Stimulated activated memory B cell treated with anti-CD40 and anti-IgM and Interleukin-4, amounts not matched to agents 10 μg/mL and 1 μg/mL and 100 μg/mL, for 72 hours (primary cell): ENCODE results near the gene GPR61.

Source experiments
- ATAC-seq: fragments of 150-1000 bp; cut with Tn5 transposase; 2 replicates; pipeline ENCODE4 v1.10.0; 2021
- H3K27ac Mint-ChIP-seq: one replicate; pipeline ENCODE4 v1.8.0; 2022; ENCODE audit warnings: mild to moderate bottlenecking, mixed read lengths
- H3K27me3 Mint-ChIP-seq: one replicate; pipeline ENCODE4 v1.8.0; 2022; ENCODE audit warnings: mixed read lengths
- H3K36me3 Mint-ChIP-seq: one replicate; pipeline ENCODE4 v1.8.0; 2022; ENCODE audit warnings: mixed read lengths
- H3K4me1 Mint-ChIP-seq: one replicate; pipeline ENCODE4 v1.8.0; 2022; ENCODE audit warnings: mixed read lengths
- H3K4me3 Mint-ChIP-seq: one replicate; pipeline ENCODE4 v1.8.0; 2022; ENCODE audit warnings: mild to moderate bottlenecking, moderate library complexity, mixed read lengths
- H3K9me3 Mint-ChIP-seq: one replicate; pipeline ENCODE4 v1.8.0; 2022; ENCODE audit warnings: mixed read lengths

Gene GPR61

DNA sequence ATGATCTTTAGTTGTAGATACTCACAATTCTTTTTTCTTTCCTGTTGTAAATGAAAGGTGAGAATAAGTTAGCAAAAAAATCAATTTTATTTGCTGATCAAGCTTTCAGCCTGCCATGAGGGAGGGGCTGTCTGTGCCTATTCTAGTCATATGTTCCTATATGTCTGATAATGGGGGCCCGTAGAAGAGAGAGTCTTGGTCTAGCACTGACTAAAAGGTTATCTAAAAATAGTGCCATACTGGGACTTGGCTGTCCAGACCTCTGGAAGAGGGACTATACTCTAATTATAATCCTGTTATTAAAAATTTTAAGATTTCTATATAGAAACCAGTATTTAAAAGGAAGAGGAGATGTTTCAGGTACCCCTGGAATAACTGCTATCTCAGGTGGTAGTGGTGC is 27.3 kb downstream of the GPR61 start:
- Mint-ChIP-seq H3K36me3 (no peaks in the 10 kb centered on the region), H3K9me3 (no peaks in the 10 kb centered on the region), H3K4me3 (no peak overlapping the region), H3K4me1 (peaks cover 38% of the 10 kb centered on the region), H3K27ac (no peak overlapping the region), H3K27me3 (no peaks in the 10 kb centered on the region)
- ATAC-seq: no peak

DNA sequence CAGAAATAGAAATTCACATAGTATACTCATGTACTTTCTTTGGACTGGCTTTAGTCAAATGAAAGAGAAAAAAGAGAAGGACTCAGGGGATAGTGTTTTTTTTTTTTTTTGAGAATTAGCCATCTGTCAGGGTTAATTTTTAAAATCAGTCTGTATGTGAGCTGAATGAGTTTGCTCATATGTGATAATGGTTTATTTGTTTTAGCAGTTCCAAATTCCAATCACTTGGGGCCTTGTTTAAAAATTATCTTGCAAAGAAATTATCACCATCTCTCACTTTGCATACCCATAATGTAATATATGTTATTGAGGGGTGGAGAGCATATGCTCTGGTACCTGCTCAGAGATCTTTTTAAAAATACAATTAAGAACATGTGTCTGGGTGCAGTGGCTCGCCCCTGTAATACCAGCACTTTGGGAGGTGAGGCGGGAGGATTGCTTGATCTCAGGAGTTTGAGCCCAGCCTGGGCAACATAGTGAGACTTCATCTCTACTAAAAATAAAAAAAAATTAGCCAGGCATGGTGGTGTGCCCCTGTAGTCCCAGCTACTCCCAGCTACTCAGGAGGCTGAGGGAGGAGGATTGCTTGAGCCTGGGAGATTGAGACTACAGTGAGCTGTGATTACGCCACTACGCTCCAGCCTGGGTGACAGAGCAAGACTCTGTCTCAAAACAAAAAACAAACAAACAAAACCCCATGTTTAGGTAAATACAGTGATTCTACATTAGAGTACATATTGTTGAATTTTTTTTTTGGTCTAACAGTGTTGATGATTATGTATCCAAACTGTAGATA is 28.4 kb downstream of the GPR61 start:
- Mint-ChIP-seq H3K27ac (no peak overlapping the region), H3K9me3 (no peaks in the 10 kb centered on the region), H3K4me3 (no peak overlapping the region), H3K4me1 (peaks cover 39% of the 10 kb centered on the region), H3K27me3 (no peaks in the 10 kb centered on the region), H3K36me3 (no peaks in the 10 kb centered on the region)
- ATAC-seq: no peak

DNA sequence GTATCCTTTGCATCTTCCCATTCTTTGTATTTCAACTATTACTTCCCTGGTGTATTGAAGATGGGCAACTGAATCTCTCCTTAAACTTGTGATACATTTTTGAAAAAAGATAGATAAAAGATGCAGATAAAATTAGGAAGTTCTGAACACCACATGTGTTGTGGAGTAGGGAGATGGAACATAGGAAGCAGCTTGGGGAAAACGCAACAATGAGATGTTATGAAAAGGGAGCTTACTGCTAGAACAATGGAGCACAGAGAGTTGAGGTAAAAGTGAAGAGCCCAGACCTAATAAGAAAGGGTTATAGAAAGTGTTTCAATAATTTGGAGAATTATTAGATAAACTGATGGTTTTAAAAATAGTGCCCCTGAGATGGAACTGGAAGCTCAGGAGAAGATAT is 29.7 kb downstream of the GPR61 start:
- Mint-ChIP-seq H3K9me3 (no peaks in the 10 kb centered on the region), H3K27ac (no peak overlapping the region)
- ATAC-seq: no peak

DNA sequence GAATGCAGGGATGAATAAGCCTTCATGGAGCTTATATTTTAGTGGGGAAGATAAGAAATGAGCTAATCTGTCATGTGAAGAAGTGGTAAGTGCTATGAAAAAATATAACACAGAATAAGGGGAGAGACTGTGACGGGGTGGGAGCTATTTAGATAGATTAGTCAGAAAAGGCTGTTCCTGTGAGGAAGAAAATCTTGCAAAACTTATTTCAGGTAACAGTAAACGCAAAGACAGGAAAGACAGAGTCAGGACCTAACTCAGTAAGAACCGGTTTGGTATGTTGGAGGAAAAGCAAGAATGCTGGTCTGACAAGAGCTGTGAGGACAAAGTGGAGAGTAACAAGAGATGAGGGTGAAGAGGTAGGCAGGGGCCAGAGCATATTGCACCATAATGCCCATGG is 30.7 kb downstream of the GPR61 start:
- no peak for ATAC-seq
- Mint-ChIP-seq H3K4me1 (peaks cover 25% of the 10 kb centered on the region), H3K4me3 (no peak overlapping the region), H3K9me3 (no peaks in the 10 kb centered on the region), H3K27ac (no peak overlapping the region), H3K27me3 (no peaks in the 10 kb centered on the region), H3K36me3 (peaks cover 9% of the 10 kb centered on the region)

More for the DNA sequence above, 29.7 kb downstream of the GPR61 start:
- Mint-ChIP-seq H3K4me3 (no peak overlapping the region), H3K4me1 (peaks cover 34% of the 10 kb centered on the region), H3K36me3 (no peaks in the 10 kb centered on the region), H3K27me3 (no peaks in the 10 kb centered on the region)

GRCh38 chr1:109573785-109574184 is 34.1 kb downstream of the GPR61 start:
- peaks cover 28% of the 10 kb centered on the region for H3K36me3 Mint-ChIP-seq

DNA sequence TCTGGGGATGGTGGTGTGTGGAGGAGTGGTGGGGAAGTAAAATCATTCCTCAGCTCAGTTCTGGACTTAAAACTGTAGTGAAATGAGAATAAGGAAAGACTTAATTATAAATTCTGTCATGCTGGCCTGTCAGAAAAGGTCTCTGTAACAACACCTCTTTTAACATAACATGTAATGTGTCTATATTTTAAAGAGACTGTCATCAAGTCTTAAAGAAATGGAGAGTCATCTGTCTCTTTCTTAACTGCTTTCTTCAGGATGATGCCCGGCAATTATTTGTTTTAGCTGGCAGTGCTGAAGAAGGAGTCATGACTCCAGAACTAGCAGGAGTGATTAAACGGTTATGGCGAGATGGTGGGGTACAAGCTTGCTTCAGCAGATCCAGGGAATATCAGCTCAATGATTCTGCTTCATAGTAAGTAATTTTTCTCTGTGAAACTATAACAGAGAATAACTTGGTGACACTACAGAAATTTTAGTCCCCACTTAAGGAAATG is 39.3 kb downstream of the GPR61 start:
- Mint-ChIP-seq H3K9me3 (no peaks in the 10 kb centered on the region), H3K4me3 (no peak overlapping the region), H3K4me1 (peaks cover 6% of the 10 kb centered on the region), H3K27ac (peak overlapping the region; percentile 32), H3K36me3 (peaks cover 44% of the 10 kb centered on the region), H3K27me3 (no peaks in the 10 kb centered on the region)
- no peak for ATAC-seq

More at GRCh38 chr1:109573785-109574184, 34.1 kb downstream of the GPR61 start:
- no peak overlapping the region for H3K27ac Mint-ChIP-seq
- peaks cover 23% of the 10 kb centered on the region for H3K4me1 Mint-ChIP-seq
- no peak overlapping the region for H3K4me3 Mint-ChIP-seq
- H3K9me3 Mint-ChIP-seq: no peaks in the 10 kb centered on the region
- no peaks in the 10 kb centered on the region for H3K27me3 Mint-ChIP-seq
- no peak for ATAC-seq

DNA sequence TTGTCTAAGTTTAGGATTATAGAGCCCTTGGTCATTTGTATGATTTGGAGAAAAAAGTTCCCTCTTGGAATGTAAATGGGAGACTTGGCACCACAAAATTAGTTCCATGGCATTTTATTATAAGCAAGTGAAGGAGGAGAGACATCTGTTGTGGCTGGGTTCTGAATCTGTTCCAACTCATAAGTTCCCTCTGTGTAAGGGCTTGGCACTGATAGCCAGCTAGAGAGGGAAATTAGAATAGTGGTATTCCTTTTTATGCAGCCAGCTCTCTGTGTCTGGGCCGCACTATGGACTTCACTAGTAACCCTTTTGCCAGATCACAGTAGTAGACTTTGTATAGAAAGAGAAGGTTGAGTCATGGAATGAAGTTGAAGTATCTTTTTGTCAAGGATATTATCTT is 39.8 kb downstream of the GPR61 start:
- ATAC-seq: no peak
- H3K4me1 Mint-ChIP-seq: peaks cover 6% of the 10 kb centered on the region
- no peaks in the 10 kb centered on the region for H3K9me3 Mint-ChIP-seq
- peaks cover 47% of the 10 kb centered on the region for H3K36me3 Mint-ChIP-seq
- no peaks in the 10 kb centered on the region for H3K27me3 Mint-ChIP-seq
- H3K4me3 Mint-ChIP-seq: no peak overlapping the region
- H3K27ac Mint-ChIP-seq: no peak overlapping the region

DNA sequence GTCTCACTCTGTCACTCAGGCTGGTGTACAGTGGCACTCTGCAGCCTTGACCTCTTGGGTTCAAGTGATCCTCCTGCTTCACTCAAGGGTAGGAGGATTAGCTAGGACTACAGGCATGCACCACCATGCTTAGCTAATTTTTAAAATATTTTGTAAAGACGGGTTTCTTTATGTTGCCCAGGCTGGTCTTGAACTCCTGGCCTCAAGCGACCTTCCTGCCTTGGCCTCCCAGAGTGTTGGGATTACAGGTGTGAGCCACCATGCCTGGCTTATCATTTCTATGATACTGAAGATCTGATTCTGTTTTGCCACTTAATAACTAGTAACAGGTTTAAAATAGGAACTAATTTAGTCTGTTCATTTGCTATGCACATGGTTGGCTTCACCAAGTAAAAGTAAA is 42.3 kb downstream of the GPR61 start:
- Mint-ChIP-seq H3K36me3 (peaks cover 39% of the 10 kb centered on the region), H3K4me1 (no peaks in the 10 kb centered on the region), H3K9me3 (no peaks in the 10 kb centered on the region), H3K27me3 (no peaks in the 10 kb centered on the region), H3K4me3 (no peak overlapping the region), H3K27ac (no peak overlapping the region)
- ATAC-seq: no peak

DNA sequence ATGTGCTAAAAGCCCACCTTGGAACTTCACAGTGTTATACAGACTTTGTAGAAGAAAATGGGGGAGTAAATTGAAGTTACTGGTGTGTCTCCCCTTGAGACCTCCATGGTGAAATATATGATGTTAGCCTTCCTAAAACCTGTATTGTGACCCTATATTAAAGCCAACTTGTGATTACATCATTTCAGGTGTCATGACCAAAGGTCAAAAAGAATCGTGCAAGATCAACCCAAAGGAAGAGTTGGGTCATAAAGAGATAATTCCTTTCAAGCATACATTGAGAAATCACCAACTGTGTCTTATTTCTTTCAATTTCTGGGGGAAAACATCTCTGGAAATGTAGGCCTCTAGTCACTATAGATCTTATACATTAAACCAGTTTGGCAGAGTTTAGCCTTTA is 45.1 kb downstream of the GPR61 start:
- H3K4me1 Mint-ChIP-seq: no peaks in the 10 kb centered on the region
- no peaks in the 10 kb centered on the region for H3K27me3 Mint-ChIP-seq
- no peak overlapping the region for H3K27ac Mint-ChIP-seq
- no peaks in the 10 kb centered on the region for H3K9me3 Mint-ChIP-seq
- H3K4me3 Mint-ChIP-seq: no peak overlapping the region
- ATAC-seq: no peak
- H3K36me3 Mint-ChIP-seq: peaks cover 54% of the 10 kb centered on the region

GRCh38 chr1:109586055-109586454 is 46.4 kb downstream of the GPR61 start:
- no peaks in the 10 kb centered on the region for H3K4me1 Mint-ChIP-seq
- peaks cover 64% of the 10 kb centered on the region for H3K36me3 Mint-ChIP-seq
- no peaks in the 10 kb centered on the region for H3K9me3 Mint-ChIP-seq
- H3K27ac Mint-ChIP-seq: no peak overlapping the region
- no peak overlapping the region for H3K4me3 Mint-ChIP-seq
- H3K27me3 Mint-ChIP-seq: no peaks in the 10 kb centered on the region
- no peak for ATAC-seq

DNA sequence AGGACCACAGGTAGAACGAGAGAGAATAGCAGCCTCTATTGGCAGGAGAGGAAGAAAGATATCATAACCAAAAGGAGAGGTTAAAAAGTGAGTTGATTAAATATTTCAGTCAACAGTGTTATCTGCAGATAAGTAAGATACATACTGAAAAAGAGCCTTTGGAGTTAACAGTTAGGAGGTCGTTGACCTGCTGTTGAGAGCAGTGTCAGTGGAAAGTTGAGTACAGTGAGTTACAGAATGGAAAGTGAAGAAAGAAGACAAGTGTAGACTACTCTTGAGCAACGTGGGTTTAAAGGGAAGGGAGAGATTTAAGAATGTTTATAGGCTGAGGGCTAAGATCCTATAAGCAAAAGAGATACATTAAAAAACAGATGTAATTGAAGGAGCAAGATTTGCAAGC is 49.5 kb downstream of the GPR61 start:
- H3K9me3 Mint-ChIP-seq: no peaks in the 10 kb centered on the region
- peaks cover 74% of the 10 kb centered on the region for H3K36me3 Mint-ChIP-seq
- no peaks in the 10 kb centered on the region for H3K27me3 Mint-ChIP-seq
- no peak overlapping the region for H3K4me3 Mint-ChIP-seq
- no peak for ATAC-seq
- H3K27ac Mint-ChIP-seq: peak overlapping the region; percentile 0
- no peaks in the 10 kb centered on the region for H3K4me1 Mint-ChIP-seq

DNA sequence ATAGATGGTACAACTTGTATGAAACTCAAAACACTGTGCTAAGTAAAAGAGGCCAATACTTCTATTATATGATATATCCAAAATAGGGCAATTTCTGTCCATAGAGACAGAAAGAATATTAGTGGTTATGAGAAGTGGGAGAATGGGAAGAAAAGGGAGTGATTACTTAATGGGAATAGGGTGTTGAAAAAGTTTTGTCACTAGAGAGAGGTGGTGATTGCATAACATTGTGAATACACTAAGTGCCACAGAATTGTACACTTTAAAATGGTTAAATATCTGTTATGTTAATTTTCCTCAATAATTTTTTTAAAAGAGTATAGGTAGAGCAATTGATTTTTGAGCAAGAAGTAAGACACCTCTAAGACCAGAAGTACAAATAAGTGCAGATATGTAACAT is 50.0 kb downstream of the GPR61 start:
- Mint-ChIP-seq H3K4me3 (no peak overlapping the region), H3K27ac (no peak overlapping the region), H3K4me1 (no peaks in the 10 kb centered on the region), H3K36me3 (peaks cover 69% of the 10 kb centered on the region), H3K27me3 (no peaks in the 10 kb centered on the region), H3K9me3 (no peaks in the 10 kb centered on the region)
- ATAC-seq: no peak

DNA sequence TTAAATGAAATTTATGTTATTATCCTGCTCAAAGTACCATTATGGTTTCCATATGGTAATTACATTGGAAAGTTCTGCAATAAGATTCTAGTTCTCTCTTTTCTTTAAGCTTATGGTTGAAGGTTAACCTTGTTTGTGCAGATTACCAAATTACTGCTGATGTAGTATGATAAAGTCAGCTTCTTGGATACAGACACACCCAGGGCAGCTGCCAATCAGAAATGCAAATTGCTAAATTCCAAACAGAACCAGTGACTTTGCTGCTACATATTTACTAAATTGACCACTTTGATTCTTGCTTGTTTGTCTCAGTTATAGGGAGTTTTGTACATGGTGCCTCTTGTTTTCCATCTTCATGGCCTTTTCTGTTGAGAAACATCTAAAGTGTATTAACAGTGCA is 53.2 kb downstream of the GPR61 start:
- no peaks in the 10 kb centered on the region for H3K4me1 Mint-ChIP-seq
- peaks cover 46% of the 10 kb centered on the region for H3K36me3 Mint-ChIP-seq
- H3K27me3 Mint-ChIP-seq: no peaks in the 10 kb centered on the region
- H3K4me3 Mint-ChIP-seq: no peak overlapping the region
- no peak overlapping the region for H3K27ac Mint-ChIP-seq
- no peaks in the 10 kb centered on the region for H3K9me3 Mint-ChIP-seq
- no peak for ATAC-seq

- ATAC-seq: no peak
- H3K27ac Mint-ChIP-seq: no peak overlapping the region
- no peaks in the 10 kb centered on the region for H3K9me3 Mint-ChIP-seq
- H3K27me3 Mint-ChIP-seq: no peaks in the 10 kb centered on the region
- no peak overlapping the region for H3K4me3 Mint-ChIP-seq
- H3K36me3 Mint-ChIP-seq: peaks cover 26% of the 10 kb centered on the region
- no peaks in the 10 kb centered on the region for H3K4me1 Mint-ChIP-seq
Measured at GRCh38 chr1:109595531-109595930, 55.9 kb downstream of the GPR61 start.
